ENCODE results near the gene SCUBE1.

- TF ChIP-seq, protein P1, sequence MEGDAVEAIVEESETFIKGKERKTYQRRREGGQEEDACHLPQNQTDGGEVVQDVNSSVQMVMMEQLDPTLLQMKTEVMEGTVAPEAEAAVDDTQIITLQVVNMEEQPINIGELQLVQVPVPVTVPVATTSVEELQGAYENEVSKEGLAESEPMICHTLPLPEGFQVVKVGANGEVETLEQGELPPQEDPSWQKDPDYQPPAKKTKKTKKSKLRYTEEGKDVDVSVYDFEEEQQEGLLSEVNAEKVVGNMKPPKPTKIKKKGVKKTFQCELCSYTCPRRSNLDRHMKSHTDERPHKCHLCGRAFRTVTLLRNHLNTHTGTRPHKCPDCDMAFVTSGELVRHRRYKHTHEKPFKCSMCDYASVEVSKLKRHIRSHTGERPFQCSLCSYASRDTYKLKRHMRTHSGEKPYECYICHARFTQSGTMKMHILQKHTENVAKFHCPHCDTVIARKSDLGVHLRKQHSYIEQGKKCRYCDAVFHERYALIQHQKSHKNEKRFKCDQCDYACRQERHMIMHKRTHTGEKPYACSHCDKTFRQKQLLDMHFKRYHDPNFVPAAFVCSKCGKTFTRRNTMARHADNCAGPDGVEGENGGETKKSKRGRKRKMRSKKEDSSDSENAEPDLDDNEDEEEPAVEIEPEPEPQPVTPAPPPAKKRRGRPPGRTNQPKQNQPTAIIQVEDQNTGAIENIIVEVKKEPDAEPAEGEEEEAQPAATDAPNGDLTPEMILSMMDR (IDR thresholded peaks at IDR 0.05) = no peak
- no peak for TF ChIP-seq EP300 (IDR thresholded peaks at IDR 0.05)
Measured at GRCh38 chr22:43253839-43254238, 89.3 kb downstream of the SCUBE1 start.
